Measurements from ENCODE around the gene CAPN13.

CAPN13 gene

GRCh38 chr2:30786923-30787685, 20.1 kb downstream of the CAPN13 start:
- no peak for DNase-seq

- no peak for DNase-seq
Observed at GRCh38 chr2:30784682-30785081, 22.6 kb downstream of the CAPN13 start.

DNA sequence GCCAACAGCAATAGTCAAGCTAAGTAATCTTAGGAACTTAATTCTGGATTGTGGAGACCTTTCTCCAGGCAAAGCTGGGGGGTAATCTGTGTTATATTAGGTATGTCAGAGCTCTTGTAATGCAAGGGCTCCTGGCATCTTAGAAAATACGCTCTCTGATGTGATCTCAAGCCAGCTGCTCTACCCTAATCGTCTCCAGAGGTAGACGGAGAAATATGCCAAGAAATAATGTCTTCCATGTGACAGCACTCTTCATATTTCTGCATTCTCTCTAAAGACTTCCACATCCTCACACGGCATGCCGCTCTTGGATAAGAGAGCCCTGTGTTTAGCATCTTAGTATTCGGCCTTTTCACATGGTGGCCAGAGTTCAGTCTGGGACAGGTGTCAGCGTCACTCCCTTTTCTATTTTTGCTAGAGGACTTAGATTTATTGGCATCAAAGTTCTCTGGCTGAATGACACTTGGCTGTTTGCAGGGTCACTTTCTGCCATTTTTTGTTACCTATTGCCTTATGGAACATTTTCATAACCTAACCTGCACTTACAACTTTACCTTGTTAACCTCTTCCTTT, 25.2 kb downstream of the CAPN13 start:
- DNase-seq, result no peak

GRCh38 chr2:30781451-30781850, 25.8 kb downstream of the CAPN13 start:
- no peak for DNase-seq

- no peak for DNase-seq
Observed at GRCh38 chr2:30780776-30781330, 26.4 kb downstream of the CAPN13 start.

DNA sequence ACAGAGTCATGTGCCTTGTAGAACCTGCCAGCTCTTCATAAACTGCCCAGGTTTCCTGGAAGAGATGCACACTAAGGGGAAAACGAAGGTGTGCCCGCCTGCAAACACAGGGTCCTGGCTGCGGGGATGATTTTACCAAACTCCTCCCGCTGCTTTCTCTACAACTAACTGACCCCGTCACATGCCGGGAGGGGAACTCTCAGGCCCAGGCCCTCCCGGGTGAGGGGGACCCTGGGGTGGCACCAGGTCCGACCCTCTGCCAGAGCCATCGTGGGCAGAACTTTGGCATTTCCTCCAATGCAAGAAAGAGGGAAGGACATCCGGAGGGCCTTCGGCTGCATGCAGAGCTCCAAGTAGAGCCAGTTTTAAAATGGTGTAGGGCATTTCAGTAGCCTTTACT, 28.6 kb downstream of the CAPN13 start:
- DNase-seq, result no peak

- no peak for DNase-seq
Observed at GRCh38 chr2:30777661-30778505, 29.4 kb downstream of the CAPN13 start.

- no peak for DNase-seq
Observed at GRCh38 chr2:30776831-30777635, 30.2 kb downstream of the CAPN13 start.

GRCh38 chr2:30775833-30776232, 31.4 kb downstream of the CAPN13 start:
- DNase-seq, result no peak

DNA sequence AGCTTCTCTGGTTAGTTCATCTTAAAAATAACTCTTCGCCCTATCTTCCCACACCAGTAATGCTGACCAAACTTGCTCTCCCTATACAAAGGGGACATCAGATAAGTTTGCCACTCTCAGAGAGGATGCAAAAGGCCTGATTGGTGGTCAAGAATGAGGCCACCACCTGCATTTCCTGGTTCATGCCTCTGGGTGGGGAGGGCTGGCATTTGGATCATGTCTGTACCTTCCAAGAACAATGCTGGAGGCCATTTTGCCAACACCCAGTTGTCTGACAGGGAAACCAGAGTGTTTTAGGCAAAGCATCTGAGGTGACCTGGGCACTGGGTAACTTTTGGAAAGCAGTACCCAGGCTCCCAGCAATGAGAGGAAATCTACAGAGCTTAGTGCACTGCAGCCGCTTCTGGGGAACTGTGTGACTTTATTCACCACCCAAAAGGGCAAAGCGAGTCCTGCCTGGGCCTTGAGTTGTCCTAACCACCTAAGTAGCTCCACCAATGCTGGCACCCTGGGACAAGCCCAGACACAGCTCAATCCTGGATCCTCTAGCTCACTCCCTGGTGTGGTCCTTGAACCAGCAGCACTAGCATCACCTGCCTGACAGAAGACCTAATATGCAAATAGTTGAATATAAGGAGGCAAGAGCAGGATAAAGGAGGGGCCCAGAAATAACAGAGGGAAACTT, 35.1 kb downstream of the CAPN13 start:
- no peak for DNase-seq

GRCh38 chr2:30770816-30771576, 36.2 kb downstream of the CAPN13 start:
- no peak for DNase-seq

DNA sequence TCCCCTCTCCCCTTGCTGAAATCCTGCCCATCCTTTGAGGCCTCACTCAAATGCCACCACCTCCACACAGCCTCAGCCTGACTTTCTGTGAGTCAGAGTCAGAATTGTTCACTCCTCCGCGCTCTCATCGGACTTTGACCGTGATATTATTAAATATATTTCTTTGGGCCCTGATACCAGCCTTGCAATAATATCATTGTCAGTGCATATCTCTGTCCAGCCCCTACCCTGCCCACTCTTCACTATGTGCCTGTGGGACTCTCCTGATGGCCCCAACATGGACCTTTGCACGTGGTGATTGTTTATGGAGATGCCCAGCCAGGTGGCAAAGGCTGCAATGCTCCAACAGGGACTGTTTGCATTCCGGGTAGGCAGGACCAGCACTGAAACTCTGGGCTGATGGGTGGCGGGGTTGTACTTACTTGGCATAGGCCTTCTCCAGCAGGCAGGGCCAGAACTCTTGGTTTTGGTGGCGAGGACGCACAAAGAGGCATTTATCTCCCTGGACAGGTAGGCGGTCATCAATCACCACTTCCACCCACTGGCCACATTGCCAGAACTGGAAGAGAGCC, 37.3 kb downstream of the CAPN13 start:
- no peak for DNase-seq

- no peak for DNase-seq
Observed at GRCh38 chr2:30769481-30769780, 37.8 kb downstream of the CAPN13 start.

GRCh38 chr2:30768708-30769480, 38.4 kb downstream of the CAPN13 start:
- no peak for DNase-seq

GRCh38 chr2:30768036-30768686, 39.1 kb downstream of the CAPN13 start:
- no peak for DNase-seq

DNA sequence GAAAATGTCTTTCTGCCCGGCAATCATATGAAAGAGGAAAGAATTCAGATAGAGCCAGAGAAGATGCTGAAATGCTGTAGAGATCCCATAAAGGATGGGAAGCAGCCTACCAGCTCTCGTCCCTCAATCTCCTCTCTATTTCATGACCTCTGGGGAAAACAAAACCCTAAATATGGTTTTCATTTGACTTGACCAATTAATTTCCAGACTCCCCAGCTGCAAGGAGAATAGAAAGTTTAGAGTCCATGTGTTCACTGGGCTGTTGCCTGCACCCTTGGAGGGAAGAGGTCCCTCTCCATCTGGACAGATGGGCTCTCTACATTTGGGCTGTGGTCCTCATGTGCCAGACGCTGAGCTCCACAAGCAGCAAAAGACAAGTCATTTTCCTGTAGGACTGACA, 40.6 kb downstream of the CAPN13 start:
- DNase-seq, result no peak

- no peak for DNase-seq
Observed at GRCh38 chr2:30765876-30766470, 41.3 kb downstream of the CAPN13 start.

GRCh38 chr2:30765191-30765590, 42.1 kb downstream of the CAPN13 start:
- DNase-seq, result no peak

Measured in NCI-H187 treated with DMSO at 0.1 percent for 48 hours (cell line).